ENCODE data around the gene MUC21.
A peak's percentile ranks its signal among the peaks of the same experiment; 100 is the strongest.

The MUC21 gene

DNA sequence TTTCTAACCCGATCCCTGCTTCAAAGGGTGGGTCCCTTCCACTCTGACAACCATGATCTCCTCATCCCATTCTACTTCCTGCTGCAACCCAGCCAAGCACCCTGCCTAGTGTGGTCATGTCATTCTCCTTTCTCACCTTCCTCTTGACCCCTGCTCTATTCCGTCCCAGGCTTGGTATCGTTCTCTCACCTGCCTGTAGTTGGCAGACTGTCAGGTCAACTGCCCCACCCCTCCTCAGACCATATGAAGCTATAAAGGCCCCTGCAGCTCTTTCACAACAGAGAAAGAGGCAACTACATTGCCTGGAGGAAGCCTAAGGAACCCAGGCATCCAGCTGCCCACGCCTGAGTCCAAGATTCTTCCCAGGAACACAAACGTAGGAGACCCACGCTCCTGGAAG lies at the start of gene MUC21:
Gene MUC21 (plus strand): TSS at position 280 of the 400 bp plus-strand sequence. CDS start 241 bp downstream, outside the sequence.
- TF ChIP-seq, protein P1, sequence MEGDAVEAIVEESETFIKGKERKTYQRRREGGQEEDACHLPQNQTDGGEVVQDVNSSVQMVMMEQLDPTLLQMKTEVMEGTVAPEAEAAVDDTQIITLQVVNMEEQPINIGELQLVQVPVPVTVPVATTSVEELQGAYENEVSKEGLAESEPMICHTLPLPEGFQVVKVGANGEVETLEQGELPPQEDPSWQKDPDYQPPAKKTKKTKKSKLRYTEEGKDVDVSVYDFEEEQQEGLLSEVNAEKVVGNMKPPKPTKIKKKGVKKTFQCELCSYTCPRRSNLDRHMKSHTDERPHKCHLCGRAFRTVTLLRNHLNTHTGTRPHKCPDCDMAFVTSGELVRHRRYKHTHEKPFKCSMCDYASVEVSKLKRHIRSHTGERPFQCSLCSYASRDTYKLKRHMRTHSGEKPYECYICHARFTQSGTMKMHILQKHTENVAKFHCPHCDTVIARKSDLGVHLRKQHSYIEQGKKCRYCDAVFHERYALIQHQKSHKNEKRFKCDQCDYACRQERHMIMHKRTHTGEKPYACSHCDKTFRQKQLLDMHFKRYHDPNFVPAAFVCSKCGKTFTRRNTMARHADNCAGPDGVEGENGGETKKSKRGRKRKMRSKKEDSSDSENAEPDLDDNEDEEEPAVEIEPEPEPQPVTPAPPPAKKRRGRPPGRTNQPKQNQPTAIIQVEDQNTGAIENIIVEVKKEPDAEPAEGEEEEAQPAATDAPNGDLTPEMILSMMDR (IDR thresholded peaks at IDR 0.05): no peak

DNA sequence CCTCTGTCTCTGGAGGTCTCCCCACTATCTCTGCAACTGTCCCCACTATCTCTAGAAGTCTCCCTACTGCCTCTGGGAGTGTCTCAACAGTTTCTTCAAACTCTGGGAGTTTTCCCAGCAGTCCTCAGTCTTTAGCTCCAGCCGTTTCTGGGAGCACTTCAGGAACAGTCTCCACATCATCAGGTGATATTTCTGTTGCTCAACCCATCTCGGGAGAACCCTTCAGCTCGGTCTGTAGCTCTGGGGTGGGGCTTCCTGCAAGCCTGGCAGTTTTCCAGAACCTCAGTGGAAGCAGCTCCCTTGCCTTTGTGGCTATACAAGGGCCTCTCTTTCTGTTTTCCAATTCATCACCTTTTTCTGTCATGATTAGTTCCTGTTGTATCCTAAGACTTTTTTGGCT lies 48.5 kb upstream of the MUC21 start:
- TF ChIP-seq, protein P1 (IDR thresholded peaks at IDR 0.05): no peak

DNA sequence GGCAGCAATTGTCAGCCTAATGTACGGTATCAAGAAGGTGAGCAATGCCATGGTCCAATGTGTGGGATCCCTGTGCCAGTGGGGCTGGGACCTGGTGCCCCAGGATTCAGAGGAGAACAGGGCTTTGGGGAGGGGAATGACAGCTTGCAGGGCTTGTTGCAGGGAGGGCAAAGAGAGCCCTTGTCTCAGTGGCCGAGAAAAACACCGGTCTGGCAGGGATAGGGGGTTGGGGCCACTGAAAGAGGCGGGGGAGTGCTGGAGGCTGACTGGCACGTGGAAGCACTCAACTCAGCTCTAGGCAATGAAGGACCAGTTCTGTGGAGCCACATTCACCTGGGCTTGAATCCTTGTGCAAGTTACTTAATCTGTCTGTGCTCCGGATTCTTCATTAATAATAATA lies 46.3 kb upstream of the MUC21 start:
- TF ChIP-seq, protein P1 (IDR thresholded peaks at IDR 0.05): no peak

DNA sequence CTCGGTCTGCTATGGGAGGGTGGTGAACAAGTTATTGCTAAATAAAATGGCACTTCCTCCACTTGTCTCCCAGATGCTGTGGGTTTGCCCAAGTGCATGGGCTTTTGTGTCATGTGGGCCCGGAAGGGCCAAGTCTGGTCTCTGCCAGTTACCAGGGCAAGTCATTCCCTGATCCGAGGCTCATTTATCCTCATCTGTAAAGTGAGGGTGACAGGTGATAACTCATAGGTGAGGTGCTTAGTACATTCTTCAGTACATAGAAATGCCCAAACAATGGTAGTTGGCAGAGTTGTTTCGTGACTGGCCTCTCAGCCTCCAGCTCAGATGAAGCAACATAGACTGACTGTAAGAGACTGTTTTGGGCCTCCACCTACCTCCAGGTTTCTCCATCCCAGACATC lies 44.8 kb upstream of the MUC21 start:
- TF ChIP-seq, protein P1 (IDR thresholded peaks at IDR 0.05): no peak

DNA sequence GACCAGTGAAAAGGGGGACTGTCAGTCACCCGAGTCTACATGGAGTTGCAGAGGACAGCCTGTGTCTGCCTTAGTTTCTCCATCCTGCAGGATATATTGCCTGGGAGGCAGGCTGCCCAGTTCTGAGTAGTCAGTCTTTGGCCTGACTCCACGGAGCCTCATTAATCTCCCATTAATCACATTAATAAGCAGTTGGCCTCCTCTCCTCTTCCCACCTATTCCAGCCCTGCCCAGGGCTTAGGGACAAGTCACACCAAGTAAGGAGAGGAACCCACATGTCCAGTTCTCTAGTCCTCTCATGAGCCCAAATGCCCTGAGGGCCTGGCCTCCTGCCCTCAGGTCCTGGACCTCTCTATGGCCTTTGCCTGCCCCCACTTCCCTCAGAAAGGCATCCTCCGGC lies 44.0 kb upstream of the MUC21 start:
- TF ChIP-seq, protein P1 (IDR thresholded peaks at IDR 0.05): no peak

DNA sequence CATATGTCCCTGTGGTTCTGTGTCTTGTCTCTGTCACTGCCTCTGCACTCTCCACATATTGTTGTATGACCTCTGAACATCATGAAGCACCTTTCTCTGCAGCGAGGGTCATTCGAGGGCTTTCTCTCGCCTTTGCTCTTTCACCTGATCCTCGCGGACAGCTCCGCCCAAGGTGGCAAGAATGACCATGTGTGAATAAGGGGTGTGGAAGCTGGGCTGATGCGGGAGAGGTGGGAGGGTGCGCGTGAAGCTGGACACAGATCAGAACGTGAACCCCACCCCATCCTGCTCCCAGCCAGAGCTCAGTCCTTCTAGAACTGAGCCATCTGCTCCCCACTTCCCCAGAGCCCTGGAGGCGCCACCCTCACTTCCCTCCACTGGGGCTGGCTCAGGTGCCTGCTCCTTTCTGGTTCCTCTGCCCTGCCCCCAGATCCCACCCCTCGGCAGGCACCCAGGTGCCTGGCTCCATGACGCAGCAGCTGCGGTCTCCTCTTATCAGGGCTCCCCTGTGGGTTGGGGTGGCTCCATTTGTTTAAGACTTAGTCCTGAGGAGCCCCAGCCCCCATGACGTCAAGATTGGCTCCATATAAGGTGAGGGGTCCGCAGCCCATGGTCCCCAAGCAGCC lies 43.0 kb upstream of the MUC21 start, which contains the start of gene MUCL3:
Gene MUCL3 (plus strand): TSS at position 613 of the 626 bp plus-strand sequence. CDS start 27 bp downstream, outside the sequence.
- TF ChIP-seq, protein P1 (IDR thresholded peaks at IDR 0.05): no peak

DNA sequence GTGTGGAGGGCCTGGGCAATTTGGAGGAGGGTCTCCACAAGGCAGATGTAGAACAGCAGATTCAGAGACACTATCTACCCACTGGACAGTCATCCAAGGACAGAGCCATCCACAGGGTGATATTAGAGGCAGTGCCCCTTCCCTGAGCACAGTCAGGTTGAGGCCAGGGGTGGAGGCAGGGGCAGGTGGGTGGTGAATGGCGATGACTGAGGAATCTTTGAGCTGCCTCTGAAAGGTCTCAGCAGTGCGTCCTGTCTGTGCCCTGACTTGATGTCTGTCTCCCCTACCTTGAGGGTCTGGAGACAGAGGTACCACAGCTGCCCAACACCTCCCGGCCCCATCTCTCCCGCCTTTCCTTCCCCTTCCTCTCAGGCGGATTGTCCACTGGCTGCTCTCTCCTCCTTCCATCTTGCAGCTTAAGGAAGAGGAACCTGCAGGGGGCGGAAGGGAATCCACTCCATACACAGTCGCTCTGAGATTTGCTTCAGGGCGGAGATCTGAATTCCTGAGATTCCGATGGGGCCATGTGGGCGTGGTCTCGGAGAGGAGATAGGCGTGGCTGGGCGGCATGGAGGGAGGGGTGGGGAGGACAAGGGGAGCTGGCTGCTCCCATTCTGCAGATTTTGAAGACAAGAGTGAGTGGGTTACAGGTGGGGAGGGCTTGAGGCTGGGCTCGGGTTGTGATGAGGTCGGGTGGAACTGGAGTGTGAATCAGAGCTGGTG lies 41.0 kb upstream of the MUC21 start:
- TF ChIP-seq, protein P1 (IDR thresholded peaks at IDR 0.05): peak; percentile 38; the same call in 1 of the 2 replicates
